Umbilical cord (tissue), 2 donors: ENCODE measurements around the gene PPIP5K1. TPM values are rescaled to one million over a fixed set of nuclear protein-coding genes. Genes with fewer than 3 reads are reported as not detected.
A peak's percentile ranks its signal among the peaks of the same experiment; 100 is the strongest.

ENCODE experiments used
- DNase-seq: peaks from one replicate; pipeline ENCODE4 v3.0.0-alpha.2; 2015; ENCODE audit warnings: low spot score
- total RNA-seq: library from RNA; depleted of rRNA; stranded (reverse); fragments of >200 nt; gene quantifications from one replicate; pipeline ENCODE4 v1.2.3, GENCODE V29; 2014; ENCODE audit warnings: low replicate concordance; ENCODE audit not compliant: insufficient read depth

Gene PPIP5K1
- total RNA-seq, 1 donor from 2014 or later = 16.1 TPM

- peak; percentile 64 for DNase-seq
Measured at GRCh38 chr15:43518197-43518761, 71.7 kb downstream of the PPIP5K1 start.

GRCh38 chr15:43517354-43518196 lies 72.4 kb downstream of the PPIP5K1 start, which contains the start of gene MAP1A:
MAP1A (plus strand) TSS chr15:43517608; CDS start chr15:43521474, 3,866 bp downstream.
- peak; percentile 88 for DNase-seq

DNA sequence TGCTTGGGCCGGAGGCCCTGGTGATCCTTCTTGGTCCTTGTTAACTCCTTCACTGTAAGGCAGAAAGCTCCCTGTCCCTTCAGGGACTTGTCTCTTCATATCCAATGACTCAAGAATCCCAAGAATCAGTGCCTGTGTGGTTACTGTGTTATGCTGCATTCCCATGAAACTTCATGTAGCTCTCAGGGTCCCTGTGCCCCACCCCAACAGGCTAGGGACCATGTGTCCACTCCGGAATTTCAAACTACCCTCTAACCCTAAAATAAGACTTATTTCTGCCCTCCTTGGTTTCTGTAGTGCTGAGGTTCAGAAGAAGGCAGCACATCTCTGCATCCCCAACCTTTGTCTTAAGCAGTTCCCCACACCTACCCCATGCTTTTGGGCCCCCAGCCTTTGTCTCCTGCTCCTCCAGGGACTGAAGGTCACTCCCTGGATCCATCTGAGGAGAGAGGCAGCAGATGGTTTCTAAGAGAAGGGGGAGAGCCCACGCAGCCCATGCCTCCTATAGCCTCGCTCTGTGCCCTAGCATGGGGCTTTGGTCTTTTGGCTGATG lies 73.1 kb downstream of the PPIP5K1 start:
- DNase-seq = peak; percentile 74

DNA sequence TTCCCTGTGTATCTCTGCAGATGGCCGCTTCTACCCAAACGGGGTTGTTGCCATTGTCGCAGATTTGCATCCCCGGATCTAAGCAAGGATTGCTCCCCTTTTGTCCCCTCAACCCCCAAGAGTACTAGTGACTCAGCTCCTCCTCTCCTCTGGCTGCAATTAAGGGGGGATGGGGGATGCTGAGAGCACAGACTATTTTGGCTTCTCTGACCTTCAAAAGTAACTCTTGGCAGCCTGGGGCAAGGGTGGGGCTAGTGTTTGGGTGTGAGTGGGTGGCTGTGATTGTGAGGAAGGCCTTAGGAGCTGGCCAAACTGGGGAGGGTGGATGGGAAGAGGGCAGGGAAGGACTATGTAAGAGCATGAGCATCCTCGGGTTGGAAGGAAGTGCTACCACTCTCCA lies 73.8 kb downstream of the PPIP5K1 start:
- peak; percentile 48 for DNase-seq

DNA sequence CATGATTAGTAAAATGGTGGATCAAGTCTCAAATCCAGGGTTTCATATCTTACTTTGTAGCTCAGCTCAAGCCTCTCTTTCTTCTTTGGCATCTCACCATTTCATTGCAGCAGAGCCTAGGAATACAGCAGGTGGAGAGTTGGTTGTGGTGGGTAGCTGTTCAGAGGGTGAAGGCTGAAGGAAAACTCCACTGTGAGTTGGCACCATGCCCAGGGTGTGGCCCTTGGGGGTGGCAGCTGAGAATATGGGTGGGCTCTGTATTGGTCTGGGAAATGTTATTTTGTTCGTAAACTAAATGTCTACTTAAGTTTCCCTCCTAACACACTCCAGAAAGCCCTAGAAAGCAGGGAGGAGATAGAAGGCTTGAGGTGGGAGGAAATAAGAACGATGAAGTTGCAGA lies 74.3 kb downstream of the PPIP5K1 start:
- DNase-seq = no peak

DNA sequence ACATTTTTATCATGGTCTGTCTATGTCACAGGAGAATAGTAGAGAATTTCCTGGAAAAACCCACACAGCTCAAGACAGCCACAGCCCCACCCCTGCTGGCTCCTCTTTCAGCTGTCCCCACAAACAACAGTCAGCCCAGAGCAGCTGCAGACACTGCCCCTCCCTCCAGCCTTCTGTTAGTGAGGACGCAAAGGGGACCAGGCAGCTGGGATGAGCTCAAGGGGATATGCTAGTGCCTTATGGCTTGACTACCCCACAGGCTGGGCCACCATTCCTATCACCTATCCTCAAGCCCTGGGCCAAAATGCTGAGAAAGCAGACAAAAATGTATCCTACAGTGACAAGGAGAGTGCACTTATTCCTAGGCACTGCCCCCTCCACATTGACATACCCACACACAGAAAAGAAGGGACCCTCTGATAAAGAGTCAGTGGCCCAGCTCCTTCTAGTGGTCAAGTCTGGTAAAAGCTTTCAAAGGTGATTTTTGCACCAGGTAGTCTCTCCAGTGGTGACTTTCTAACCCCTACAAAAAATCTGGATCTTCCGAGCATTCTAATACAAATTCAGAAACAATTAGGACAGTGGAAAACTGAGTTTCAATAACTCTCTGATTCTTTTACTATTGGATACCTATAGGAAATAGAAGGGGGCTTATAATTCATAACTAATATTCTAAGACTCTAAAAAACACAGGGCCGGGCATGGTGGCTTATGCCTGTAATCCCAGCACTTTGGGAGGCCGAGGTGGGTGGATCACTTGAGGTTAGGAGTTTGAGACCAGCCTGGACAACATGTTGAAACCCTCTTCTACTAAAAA lies 75.6 kb downstream of the PPIP5K1 start:
- peak; percentile 62 for DNase-seq

GRCh38 chr15:43513550-43513949 lies 76.5 kb downstream of the PPIP5K1 start:
- no peak for DNase-seq

DNA sequence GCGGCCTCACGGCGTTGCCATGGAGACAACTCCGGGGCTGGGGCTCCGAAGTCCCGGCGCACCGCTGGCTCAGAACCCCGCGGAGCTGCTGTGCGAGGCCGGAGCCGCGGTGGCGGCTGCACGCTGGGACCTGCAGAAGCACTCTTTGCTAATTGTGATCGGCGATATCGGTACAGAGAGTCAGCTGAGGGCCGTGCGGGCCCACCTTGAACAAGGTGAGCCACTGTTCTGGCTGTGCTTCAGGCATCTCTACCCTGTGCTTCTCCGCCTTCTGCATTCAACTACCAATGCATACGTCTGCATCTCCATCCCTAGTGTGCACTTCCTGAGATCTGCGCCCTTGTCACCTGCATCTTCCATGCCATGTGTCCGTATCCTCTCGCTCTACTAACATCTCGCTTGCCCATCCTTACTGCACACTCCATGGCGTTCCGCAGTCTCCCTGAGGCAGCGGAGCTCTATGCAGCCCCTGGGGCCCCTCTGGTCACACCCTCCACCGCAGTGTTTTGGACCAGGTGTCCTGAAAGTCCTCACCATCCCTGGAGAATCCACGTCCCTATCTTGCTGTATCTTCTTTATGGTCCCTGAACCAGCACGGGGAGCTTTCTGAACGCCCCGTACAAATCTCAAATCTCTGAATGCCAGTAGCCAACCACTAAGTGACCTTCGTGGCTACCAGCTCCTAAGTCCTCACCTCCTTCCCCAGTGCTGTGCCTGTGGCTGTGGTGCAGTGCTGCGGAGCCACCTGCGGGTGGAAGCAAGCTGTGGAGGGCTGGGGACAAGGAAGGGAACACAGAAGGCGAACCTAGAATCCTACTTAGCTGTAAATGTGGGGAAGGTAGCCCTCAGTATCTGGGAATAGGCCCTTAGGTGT lies 78.8 kb downstream of the PPIP5K1 start:
- DNase-seq = no peak

GRCh38 chr15:43510200-43511011 lies 79.6 kb downstream of the PPIP5K1 start:
- DNase-seq = peak; percentile 99

DNA sequence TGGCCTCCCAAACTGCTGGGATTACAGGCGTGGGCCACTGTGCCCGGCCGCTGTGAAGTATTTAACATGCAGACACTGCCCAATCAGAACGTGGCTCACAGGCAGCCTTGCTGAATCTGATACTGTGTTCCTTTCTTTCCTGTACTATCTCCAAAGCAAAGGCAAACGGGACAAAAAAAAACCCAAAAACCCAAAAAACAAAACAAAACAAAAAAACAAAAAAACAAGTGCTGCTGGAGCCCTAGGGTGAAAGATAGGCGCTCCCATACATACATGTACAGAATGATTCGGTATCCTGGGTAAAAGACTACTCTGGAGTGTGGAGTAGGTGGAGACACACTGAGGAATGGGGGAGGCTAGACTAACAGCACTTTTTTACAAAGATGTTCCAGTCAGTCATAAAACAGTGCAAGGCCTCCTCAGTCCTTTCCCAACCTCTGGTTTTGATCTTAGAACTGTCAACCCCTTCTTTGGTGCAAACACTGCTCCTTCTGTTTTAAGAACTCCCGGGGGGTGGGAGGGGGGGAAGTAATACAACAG lies 80.3 kb downstream of the PPIP5K1 start:
- no peak for DNase-seq

- DNase-seq = peak; percentile 62
Measured at GRCh38 chr15:43508991-43509659, 80.9 kb downstream of the PPIP5K1 start.

- DNase-seq = no peak
Measured at GRCh38 chr15:43508421-43508820, 81.6 kb downstream of the PPIP5K1 start.

- peak; percentile 96 for DNase-seq
Measured at GRCh38 chr15:43505738-43506137, 84.3 kb downstream of the PPIP5K1 start.

- DNase-seq = no peak
Measured at GRCh38 chr15:43499635-43500034, 90.4 kb downstream of the PPIP5K1 start.

GRCh38 chr15:43498990-43499389 lies 91.0 kb downstream of the PPIP5K1 start:
- DNase-seq = no peak

- DNase-seq = no peak
Measured at GRCh38 chr15:43493703-43494472, 96.1 kb downstream of the PPIP5K1 start.

- peak; percentile 98 for DNase-seq
Measured at GRCh38 chr15:43492673-43493601, 97.1 kb downstream of the PPIP5K1 start, which contains the start of gene TP53BP1. TP53BP1 (minus strand) TSS chr15:43493156; CDS start chr15:43493043, 113 bp downstream.
